HEK293T (cell line): ENCODE data around the gene SCG5.

Source experiments
- CTCF ChIA-PET: fragments of 350-600 bp; formaldehyde crosslinking; extraction: SDS; loops from one replicate; lab custom pipeline; 2021; ENCODE audit warnings: antibody characterized with exemption, inconsistent platforms; lab: Yijun Ruan, JAX
- POLR2A ChIA-PET: fragments of 350-600 bp; formaldehyde crosslinking; extraction: SDS; loops from one replicate; lab custom pipeline; 2020; ENCODE audit warnings: antibody characterized with exemption, inconsistent platforms; lab: Yijun Ruan, JAX
- DNase-seq: peaks from one replicate; pipeline ENCODE4 v3.0.0; 2012; ENCODE audit warnings: mixed read lengths; ENCODE audit errors: extremely low spot score
- ARNT ChIP-seq: fragments of 450-650 bp; IDR thresholded peaks from 2 replicates; pipeline ENCODE4 v1.6.1; 2017; ENCODE audit warnings: mild to moderate bottlenecking
- BHLHE40 ChIP-seq: fragments of 450-650 bp; IDR thresholded peaks from 2 replicates; pipeline ENCODE4 v1.6.1; 2016; ENCODE audit warnings: mild to moderate bottlenecking, moderate library complexity, borderline replicate concordance
- CTBP1 ChIP-seq: fragments of 450-650 bp; IDR thresholded peaks from 2 replicates; pipeline ENCODE4 v1.6.1; 2016; ENCODE audit warnings: borderline replicate concordance
- ELF4 ChIP-seq: fragments of 450-650 bp; IDR thresholded peaks from 2 replicates; pipeline ENCODE4 v1.6.1; 2017; ENCODE audit warnings: antibody characterized with exemption
- FOXA1 ChIP-seq: fragments of 450-650 bp; IDR thresholded peaks from 2 replicates; pipeline ENCODE4 v1.6.1; 2016; ENCODE audit warnings: mild to moderate bottlenecking
- FOXK2 ChIP-seq: fragments of 450-650 bp; IDR thresholded peaks from 2 replicates; pipeline ENCODE4 v1.6.1; 2016; ENCODE audit warnings: mild to moderate bottlenecking
- FOXM1 ChIP-seq: fragments of 450-650 bp; IDR thresholded peaks from 2 replicates; pipeline ENCODE4 v1.6.1; 2017; ENCODE audit warnings: mild to moderate bottlenecking, borderline replicate concordance
- HDGF ChIP-seq: fragments of 450-650 bp; IDR thresholded peaks from 2 replicates; pipeline ENCODE4 v1.6.1; 2017; ENCODE audit warnings: antibody characterized with exemption, borderline replicate concordance
- L3MBTL2 ChIP-seq: fragments of 450-650 bp; conservative IDR thresholded peaks from 2 replicates; pipeline ENCODE4 v1.6.1; 2016; ENCODE audit warnings: mild to moderate bottlenecking
- LEF1 ChIP-seq: fragments of 450-650 bp; IDR thresholded peaks from 2 replicates; pipeline ENCODE4 v1.6.1; 2017; ENCODE audit warnings: mild to moderate bottlenecking, borderline replicate concordance
- NFRKB ChIP-seq: fragments of 450-650 bp; IDR thresholded peaks from 2 replicates; pipeline ENCODE4 v1.6.1; 2016; ENCODE audit warnings: mild to moderate bottlenecking, moderate library complexity
- PKNOX1 ChIP-seq: fragments of 450-650 bp; IDR thresholded peaks from 2 replicates; pipeline ENCODE4 v1.6.1; 2016
- SP1 ChIP-seq: fragments of 450-650 bp; IDR thresholded peaks from 2 replicates; pipeline ENCODE4 v1.6.1; 2017
- SUZ12 ChIP-seq: fragments of 450-650 bp; IDR thresholded peaks from 2 replicates; pipeline ENCODE4 v1.6.1; 2016; ENCODE audit warnings: mild to moderate bottlenecking
- TARDBP ChIP-seq: fragments of 450-650 bp; IDR thresholded peaks from 2 replicates; pipeline ENCODE4 v1.6.1; 2016
- ZNF384 ChIP-seq: fragments of 450-650 bp; IDR thresholded peaks from 2 replicates; pipeline ENCODE4 v1.6.1; 2016

The SCG5 gene

GRCh38 chr15:32688151-32688639 is 46.7 kb downstream of the SCG5 start:
- no peak for TF ChIP-seq FOXA1
- no peak for TF ChIP-seq LEF1
- TF ChIP-seq PKNOX1 = no peak
- no peak for TF ChIP-seq NFRKB
- TF ChIP-seq SP1 = no peak
- no peak for TF ChIP-seq FOXK2
- no peak for TF ChIP-seq ARNT
- TF ChIP-seq TARDBP = no peak
- TF ChIP-seq ZNF384 = no peak
- TF ChIP-seq ELF4 = no peak
- TF ChIP-seq SUZ12 = no peak
- TF ChIP-seq BHLHE40 = no peak
- TF ChIP-seq HDGF = no peak
- no peak for TF ChIP-seq FOXM1
- no peak for TF ChIP-seq CTBP1
- no peak for TF ChIP-seq L3MBTL2
- no peak for DNase-seq
- ChIA-PET CTCF (no interaction called here), POLR2A (no interaction called here)

- POLR2A ChIA-PET = no interaction called here
- DNase-seq = no peak
- CTCF ChIA-PET = interaction anchor here (0.6 kb wide), 1 partner anchor 76 kb away, joined by 5 read pairs; no protein-coding TSS in a partner anchor
- no peak for TF ChIP-seq SP1
- no peak for TF ChIP-seq FOXK2
- TF ChIP-seq CTBP1 = no peak
- TF ChIP-seq NFRKB = no peak
- TF ChIP-seq PKNOX1 = no peak
- no peak for TF ChIP-seq BHLHE40
- TF ChIP-seq HDGF = no peak
- no peak for TF ChIP-seq TARDBP
- no peak for TF ChIP-seq LEF1
- TF ChIP-seq ZNF384 = no peak
- no peak for TF ChIP-seq SUZ12
- no peak for TF ChIP-seq FOXA1
- no peak for TF ChIP-seq FOXM1
- TF ChIP-seq ARNT = no peak
- TF ChIP-seq L3MBTL2 = no peak
- TF ChIP-seq ELF4 = no peak
These were observed 49.6 kb downstream of the SCG5 start for GRCh38 chr15:32690941-32691688.

DNA sequence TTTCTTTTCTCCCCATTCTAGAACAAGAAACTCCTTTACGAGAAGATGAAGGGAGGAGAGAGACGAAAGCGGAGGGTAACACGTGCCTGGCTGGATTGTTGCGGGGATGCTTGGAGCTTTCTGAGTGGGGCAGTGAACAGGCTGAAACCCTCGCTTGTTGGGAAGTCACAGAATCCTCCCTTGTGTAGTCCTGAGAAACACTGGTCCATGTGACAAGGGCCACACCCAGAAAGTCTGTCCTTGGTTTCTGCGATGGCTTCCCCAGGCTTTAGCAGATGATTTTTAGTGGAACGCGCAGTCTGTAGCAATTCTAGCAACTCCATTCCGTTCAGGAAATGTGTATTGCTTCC is 50.2 kb downstream of the SCG5 start:
- CTCF ChIA-PET = interaction anchor here (0.5 kb wide), 1 partner anchor 21 kb away, joined by 4 read pairs; no protein-coding TSS in a partner anchor
- TF ChIP-seq ZNF384 = no peak
- TF ChIP-seq L3MBTL2 = no peak
- TF ChIP-seq HDGF = no peak
- no peak for TF ChIP-seq LEF1
- TF ChIP-seq TARDBP = no peak
- TF ChIP-seq PKNOX1 = no peak
- no peak for TF ChIP-seq BHLHE40
- POLR2A ChIA-PET = no interaction called here
- DNase-seq = no peak

- POLR2A ChIA-PET = no interaction called here
- no peak for DNase-seq
- CTCF ChIA-PET = interaction anchor here (0.5 kb wide), 1 partner anchor 20 kb away, joined by 4 read pairs; no protein-coding TSS in a partner anchor
- TF ChIP-seq SP1 (no peak), FOXK2 (no peak)
These were observed 50.8 kb downstream of the SCG5 start for GRCh38 chr15:32692286-32692685.

- CTCF ChIA-PET = no interaction called here
- POLR2A ChIA-PET = no interaction called here
- TF ChIP-seq ZNF384 (no peak), HDGF (no peak), SUZ12 (no peak), CTBP1 (no peak), BHLHE40 (no peak), TARDBP (no peak), L3MBTL2 (no peak), SP1 (no peak), PKNOX1 (no peak), FOXK2 (no peak), FOXM1 (no peak), ARNT (no peak), FOXA1 (no peak), LEF1 (no peak), ELF4 (no peak)
- no peak for DNase-seq
These were observed 52.9 kb downstream of the SCG5 start for GRCh38 chr15:32694222-32694983.
